Nephron (organoid): ENCODE data around the gene PAXIP1.

Source experiments
- H3K27ac Mint-ChIP-seq, 3 experiments: 2 replicates each; pipeline ENCODE4 v1.8.0; 2020; ENCODE audit warnings: mixed read lengths in 3 of 3, mild to moderate bottlenecking in 2 of 3, moderate library complexity in 1 of 3
- H3K27me3 Mint-ChIP-seq: 2 replicates; pipeline ENCODE4 v1.8.0; 2021; ENCODE audit warnings: low read depth, mild to moderate bottlenecking, moderate library complexity, mixed read lengths
- H3K36me3 Mint-ChIP-seq: 2 replicates; pipeline ENCODE4 v1.8.0; 2020; ENCODE audit warnings: low read depth, mixed read lengths
- H3K4me1 Mint-ChIP-seq: 2 replicates; pipeline ENCODE4 v1.8.0; 2020; ENCODE audit warnings: mixed read lengths
- H3K4me3 Mint-ChIP-seq, 3 experiments: 2 replicates each; pipeline ENCODE4 v1.8.0; 2020; ENCODE audit warnings: mild to moderate bottlenecking in 3 of 3, mixed read lengths in 3 of 3, moderate library complexity in 2 of 3
- H3K9me3 Mint-ChIP-seq: 2 replicates; pipeline ENCODE4 v1.8.0; 2020; ENCODE audit warnings: mixed read lengths
- TF ChIP-seq, protein P1 (sequence below), 3 experiments: fragments of 200-600 bp; sonication (generic); IDR thresholded peaks; one replicate each; pipeline ENCODE4 v1.5.0; 2021; ENCODE audit warnings: antibody characterized with exemption in 3 of 3; ENCODE audit not compliant: unreplicated experiment in 3 of 3

PAXIP1 gene

DNA sequence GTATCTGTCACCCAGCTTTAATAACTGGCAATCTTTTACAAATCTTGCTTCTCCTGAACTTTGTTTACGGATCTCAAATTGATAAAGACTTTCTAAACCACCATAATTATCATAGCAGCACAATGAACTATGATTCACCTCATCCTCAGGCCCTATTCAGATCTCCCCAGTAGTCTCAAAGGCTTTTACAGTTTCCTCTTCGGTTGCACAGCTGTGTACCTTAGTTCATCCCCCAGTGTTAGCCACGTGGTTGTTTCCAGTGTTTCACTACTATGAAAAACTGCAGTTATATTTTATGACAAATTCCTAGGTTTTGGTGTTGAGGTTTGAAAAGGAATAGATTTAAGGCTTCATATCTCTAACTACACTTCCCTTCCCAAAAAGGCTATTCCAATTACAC is 24.9 kb downstream of the PAXIP1 start:
- H3K36me3 Mint-ChIP-seq: peaks cover 50% of the 10 kb centered on the region
- no peaks in the 10 kb centered on the region for H3K9me3 Mint-ChIP-seq
- H3K27ac Mint-ChIP-seq: no peak overlapping the region
- H3K4me1 Mint-ChIP-seq: no peaks in the 10 kb centered on the region
- TF ChIP-seq, protein P1, sequence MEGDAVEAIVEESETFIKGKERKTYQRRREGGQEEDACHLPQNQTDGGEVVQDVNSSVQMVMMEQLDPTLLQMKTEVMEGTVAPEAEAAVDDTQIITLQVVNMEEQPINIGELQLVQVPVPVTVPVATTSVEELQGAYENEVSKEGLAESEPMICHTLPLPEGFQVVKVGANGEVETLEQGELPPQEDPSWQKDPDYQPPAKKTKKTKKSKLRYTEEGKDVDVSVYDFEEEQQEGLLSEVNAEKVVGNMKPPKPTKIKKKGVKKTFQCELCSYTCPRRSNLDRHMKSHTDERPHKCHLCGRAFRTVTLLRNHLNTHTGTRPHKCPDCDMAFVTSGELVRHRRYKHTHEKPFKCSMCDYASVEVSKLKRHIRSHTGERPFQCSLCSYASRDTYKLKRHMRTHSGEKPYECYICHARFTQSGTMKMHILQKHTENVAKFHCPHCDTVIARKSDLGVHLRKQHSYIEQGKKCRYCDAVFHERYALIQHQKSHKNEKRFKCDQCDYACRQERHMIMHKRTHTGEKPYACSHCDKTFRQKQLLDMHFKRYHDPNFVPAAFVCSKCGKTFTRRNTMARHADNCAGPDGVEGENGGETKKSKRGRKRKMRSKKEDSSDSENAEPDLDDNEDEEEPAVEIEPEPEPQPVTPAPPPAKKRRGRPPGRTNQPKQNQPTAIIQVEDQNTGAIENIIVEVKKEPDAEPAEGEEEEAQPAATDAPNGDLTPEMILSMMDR (IDR thresholded peaks at IDR 0.05; ENCODE audit: unreplicated experiment in 3 of 3): no peak
- H3K4me3 Mint-ChIP-seq: no peak overlapping the region
- no peaks in the 10 kb centered on the region for H3K27me3 Mint-ChIP-seq

DNA sequence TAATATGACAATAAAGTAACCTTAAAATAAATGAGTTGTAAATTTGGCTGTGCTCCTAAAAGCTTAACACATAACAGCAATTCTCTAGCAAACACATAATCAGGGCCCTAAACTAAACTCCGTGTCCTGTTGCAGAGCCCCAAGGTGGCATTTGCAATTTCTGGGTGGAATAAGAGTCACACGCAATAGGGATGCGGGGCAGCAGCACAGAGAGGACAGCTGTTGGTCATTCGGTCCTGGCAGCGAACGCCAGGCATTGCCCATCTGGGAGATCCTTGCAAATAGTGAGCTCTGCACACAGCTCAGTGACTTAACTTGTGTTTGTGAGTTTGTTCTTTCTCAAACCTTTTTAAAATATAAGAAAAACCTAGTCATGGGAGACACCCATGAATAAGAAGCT is 25.7 kb downstream of the PAXIP1 start:
- Mint-ChIP-seq H3K36me3 (peaks cover 57% of the 10 kb centered on the region), H3K27ac (no peak overlapping the region), H3K9me3 (no peaks in the 10 kb centered on the region), H3K27me3 (no peaks in the 10 kb centered on the region), H3K4me1 (no peaks in the 10 kb centered on the region), H3K4me3 (no peak overlapping the region)
- TF ChIP-seq, protein P1 (IDR thresholded peaks at IDR 0.05; ENCODE audit: unreplicated experiment in 3 of 3): no peak

DNA sequence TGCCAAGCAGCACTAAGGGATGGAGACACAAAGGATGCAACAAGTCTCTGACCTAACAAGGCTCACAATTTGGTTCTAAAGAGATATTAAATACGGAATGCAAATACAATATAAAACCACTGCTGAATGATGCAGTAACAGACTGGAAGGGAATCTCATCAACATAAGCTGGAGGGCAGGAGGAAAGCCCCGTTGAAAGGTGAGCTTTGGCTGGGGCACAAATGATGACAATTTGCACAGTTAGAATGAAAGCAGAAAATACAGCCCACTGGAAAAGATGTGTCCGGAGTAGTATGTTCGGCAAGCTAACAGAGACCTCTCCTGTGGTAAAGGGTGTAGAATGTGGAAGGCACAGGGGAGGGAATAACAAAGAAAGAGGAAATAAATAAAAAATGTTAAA is 26.1 kb downstream of the PAXIP1 start:
- Mint-ChIP-seq H3K36me3 (peaks cover 57% of the 10 kb centered on the region), H3K4me3 (no peak overlapping the region)

DNA sequence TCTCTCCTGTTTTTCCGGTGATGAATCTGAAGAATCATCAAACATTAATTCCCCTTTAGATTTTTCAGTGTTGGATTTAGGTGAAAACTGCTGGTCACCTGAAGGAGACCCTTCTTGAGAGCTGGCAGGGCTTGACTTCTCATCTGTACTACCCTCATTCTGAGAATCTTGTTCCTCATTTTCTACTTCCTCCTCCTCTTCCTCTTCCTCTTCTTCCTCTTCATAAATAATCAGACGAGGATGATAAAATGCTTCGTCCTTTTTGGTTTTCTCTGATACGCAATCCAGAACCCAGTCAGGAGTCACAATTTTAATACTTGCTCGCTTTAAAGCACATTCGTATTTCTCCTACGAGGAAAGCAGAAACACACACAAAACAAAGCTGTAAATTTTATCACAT is 26.9 kb downstream of the PAXIP1 start:
- H3K27ac Mint-ChIP-seq: no peak overlapping the region

More for the DNA sequence above, 26.1 kb downstream of the PAXIP1 start:
- Mint-ChIP-seq H3K4me1 (no peaks in the 10 kb centered on the region), H3K9me3 (no peaks in the 10 kb centered on the region), H3K27me3 (no peaks in the 10 kb centered on the region), H3K27ac (no peak overlapping the region)
- TF ChIP-seq, protein P1 (IDR thresholded peaks at IDR 0.05; ENCODE audit: unreplicated experiment in 3 of 3): no peak

DNA sequence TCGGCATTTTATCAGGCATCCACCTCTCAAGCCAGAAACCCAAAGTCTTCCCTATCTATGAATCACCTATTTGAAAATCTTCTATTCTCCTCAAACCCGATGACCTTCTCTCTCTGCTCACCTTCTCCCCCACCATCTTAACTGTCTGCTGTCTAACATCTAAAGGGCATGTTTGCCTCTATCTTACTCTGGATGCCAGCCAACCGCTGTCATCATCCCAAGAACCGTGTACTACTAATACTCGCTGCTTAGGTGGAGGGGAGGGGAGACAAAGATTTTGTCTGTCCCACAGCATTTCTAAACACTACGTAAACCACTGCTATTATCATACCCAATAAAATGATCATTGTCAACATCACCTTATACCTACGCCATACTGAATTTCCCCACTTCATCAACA is 29.5 kb downstream of the PAXIP1 start:
- H3K36me3 Mint-ChIP-seq: peaks cover 50% of the 10 kb centered on the region
- TF ChIP-seq, protein P1 (IDR thresholded peaks at IDR 0.05; ENCODE audit: unreplicated experiment in 3 of 3): no peak
- H3K4me1 Mint-ChIP-seq: no peaks in the 10 kb centered on the region
- no peak overlapping the region for H3K27ac Mint-ChIP-seq
- H3K9me3 Mint-ChIP-seq: no peaks in the 10 kb centered on the region
- no peaks in the 10 kb centered on the region for H3K27me3 Mint-ChIP-seq
- H3K4me3 Mint-ChIP-seq: no peak overlapping the region

More for the DNA sequence above, 26.9 kb downstream of the PAXIP1 start:
- Mint-ChIP-seq H3K4me1 (no peaks in the 10 kb centered on the region), H3K36me3 (peaks cover 55% of the 10 kb centered on the region), H3K27me3 (no peaks in the 10 kb centered on the region), H3K4me3 (no peak overlapping the region), H3K9me3 (no peaks in the 10 kb centered on the region)
- TF ChIP-seq, protein P1 (IDR thresholded peaks at IDR 0.05; ENCODE audit: unreplicated experiment in 3 of 3): no peak

DNA sequence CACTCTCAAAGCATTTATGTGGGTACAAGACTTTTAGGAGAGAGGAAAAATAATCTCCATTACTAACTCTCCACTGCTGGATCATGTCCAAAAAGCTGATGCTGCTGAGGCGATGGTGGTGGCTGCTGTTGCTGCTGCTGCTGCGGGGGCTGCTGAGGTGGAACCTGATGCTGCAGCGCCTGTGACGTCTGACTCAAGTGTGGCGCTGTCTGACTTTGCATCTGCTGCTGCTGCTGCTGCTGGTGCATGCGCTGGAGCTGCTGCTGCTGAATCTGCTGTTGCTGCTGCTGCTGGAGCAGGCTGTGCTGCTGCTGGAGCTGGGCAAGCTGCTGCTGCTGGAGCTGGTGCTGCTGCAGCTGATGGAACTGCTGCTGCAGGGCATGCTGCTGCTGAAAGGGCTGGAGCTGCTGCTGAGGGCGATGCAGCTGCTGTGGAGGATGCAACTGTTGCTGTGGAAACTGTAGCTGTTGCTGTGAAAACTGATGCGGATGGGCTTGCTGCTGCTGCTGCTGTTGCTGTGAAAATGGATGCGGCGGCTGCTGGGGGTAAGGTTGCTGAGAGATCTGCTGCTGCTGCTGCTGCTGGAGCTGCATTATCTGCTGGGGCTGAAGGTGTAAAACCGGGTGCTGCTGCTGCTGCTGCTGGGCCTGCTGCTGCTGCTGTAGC is 34.5 kb downstream of the PAXIP1 start:
- Mint-ChIP-seq H3K27ac (no peak overlapping the region), H3K4me1 (no peaks in the 10 kb centered on the region), H3K36me3 (peaks cover 58% of the 10 kb centered on the region), H3K9me3 (no peaks in the 10 kb centered on the region), H3K27me3 (no peaks in the 10 kb centered on the region), H3K4me3 (no peak overlapping the region)
- TF ChIP-seq, protein P1 (IDR thresholded peaks at IDR 0.05; ENCODE audit: unreplicated experiment in 3 of 3): no peak
